HG02973 (cell line): Measurements from ENCODE around the gene ATRN.
"Not testable (repeated sequence)": the region's sequence is repeated elsewhere in the genome, so short reads cannot be mapped to it uniquely, and the experiment has no call there.

Experiments
- ATAC-seq: cut with Tn5 transposase; IDR thresholded peaks from one replicate; pipeline ENCODE4 v1.9.1; 2021; ENCODE audit warnings: moderate library complexity; ENCODE audit not compliant: unreplicated experiment

Gene ATRN

GRCh38 chr20:3465301-3465700, 5.5 kb upstream of the ATRN start:
- ATAC-seq = no peak

GRCh38 chr20:3470208-3470626, 601 bp upstream of the ATRN start:
- ATAC-seq = no peak

- no peak for ATAC-seq
Measured at GRCh38 chr20:3471397-3472021, 691 bp downstream of the ATRN start.

- ATAC-seq = no peak
Measured at GRCh38 chr20:3472105-3472504, 1.3 kb downstream of the ATRN start.

- no peak for ATAC-seq
Measured at GRCh38 chr20:3473324-3473723, 2.5 kb downstream of the ATRN start.

- no peak for ATAC-seq
Measured at GRCh38 chr20:3473944-3474343, 3.1 kb downstream of the ATRN start.

GRCh38 chr20:3477003-3477860, 6.4 kb downstream of the ATRN start:
- ATAC-seq = not testable (repeated sequence)

GRCh38 chr20:3477861-3478544, 7.2 kb downstream of the ATRN start:
- ATAC-seq = no peak

- ATAC-seq = no peak
Measured at GRCh38 chr20:3479025-3479424, 8.2 kb downstream of the ATRN start.

- no peak for ATAC-seq
Measured at GRCh38 chr20:3479759-3480615, 9.2 kb downstream of the ATRN start.

GRCh38 chr20:3483309-3483708, 12.5 kb downstream of the ATRN start:
- no peak for ATAC-seq

- ATAC-seq = no peak
Measured at GRCh38 chr20:3483784-3484183, 13.0 kb downstream of the ATRN start.

- ATAC-seq = no peak
Measured at GRCh38 chr20:3485913-3486312, 15.1 kb downstream of the ATRN start.

GRCh38 chr20:3486850-3487249, 16.0 kb downstream of the ATRN start:
- ATAC-seq = no peak

GRCh38 chr20:3492669-3493068, 21.9 kb downstream of the ATRN start:
- no peak for ATAC-seq

GRCh38 chr20:3494218-3494617, 23.4 kb downstream of the ATRN start:
- ATAC-seq = no peak

- no peak for ATAC-seq
Measured at GRCh38 chr20:3502878-3503277, 32.1 kb downstream of the ATRN start.

GRCh38 chr20:3505148-3505547, 34.3 kb downstream of the ATRN start:
- ATAC-seq = no peak

- no peak for ATAC-seq
Measured at GRCh38 chr20:3509064-3509463, 38.2 kb downstream of the ATRN start.

GRCh38 chr20:3510110-3510509, 39.3 kb downstream of the ATRN start:
- ATAC-seq = no peak

- ATAC-seq = not testable (repeated sequence)
Measured at GRCh38 chr20:3512239-3512638, 41.4 kb downstream of the ATRN start.
